HG03097 (cell line): ENCODE results near the gene PRKCD.

Experiments
- ATAC-seq: cut with Tn5 transposase; IDR thresholded peaks from one replicate; pipeline ENCODE4 v1.9.1; 2021; ENCODE audit not compliant: unreplicated experiment, low FRiP score

Gene PRKCD

DNA sequence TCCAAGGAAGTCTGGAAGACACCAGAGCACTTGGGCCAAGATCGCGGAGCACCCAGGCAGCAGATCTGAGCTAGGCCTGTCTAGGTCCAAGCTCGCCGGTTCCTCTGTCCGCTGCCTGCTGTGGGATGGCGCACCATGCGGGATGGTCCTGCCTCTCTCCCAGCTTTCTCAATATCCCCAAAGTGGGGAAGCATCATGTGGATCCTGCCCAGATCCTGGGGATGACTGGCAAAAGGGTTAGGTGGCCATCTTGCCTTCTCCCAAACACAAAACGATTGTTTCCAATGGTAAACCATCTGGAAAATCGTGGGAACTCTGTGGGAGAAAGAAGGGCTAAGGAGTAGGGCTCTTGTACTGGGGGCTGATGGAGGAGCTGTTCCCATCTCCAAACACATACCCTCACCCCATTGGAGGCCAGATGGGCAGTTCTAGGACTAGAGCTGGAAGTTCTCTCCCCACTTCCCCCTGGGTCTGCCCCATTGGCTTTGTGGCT lies 8.9 kb downstream of the PRKCD start:
- no peak for ATAC-seq

DNA sequence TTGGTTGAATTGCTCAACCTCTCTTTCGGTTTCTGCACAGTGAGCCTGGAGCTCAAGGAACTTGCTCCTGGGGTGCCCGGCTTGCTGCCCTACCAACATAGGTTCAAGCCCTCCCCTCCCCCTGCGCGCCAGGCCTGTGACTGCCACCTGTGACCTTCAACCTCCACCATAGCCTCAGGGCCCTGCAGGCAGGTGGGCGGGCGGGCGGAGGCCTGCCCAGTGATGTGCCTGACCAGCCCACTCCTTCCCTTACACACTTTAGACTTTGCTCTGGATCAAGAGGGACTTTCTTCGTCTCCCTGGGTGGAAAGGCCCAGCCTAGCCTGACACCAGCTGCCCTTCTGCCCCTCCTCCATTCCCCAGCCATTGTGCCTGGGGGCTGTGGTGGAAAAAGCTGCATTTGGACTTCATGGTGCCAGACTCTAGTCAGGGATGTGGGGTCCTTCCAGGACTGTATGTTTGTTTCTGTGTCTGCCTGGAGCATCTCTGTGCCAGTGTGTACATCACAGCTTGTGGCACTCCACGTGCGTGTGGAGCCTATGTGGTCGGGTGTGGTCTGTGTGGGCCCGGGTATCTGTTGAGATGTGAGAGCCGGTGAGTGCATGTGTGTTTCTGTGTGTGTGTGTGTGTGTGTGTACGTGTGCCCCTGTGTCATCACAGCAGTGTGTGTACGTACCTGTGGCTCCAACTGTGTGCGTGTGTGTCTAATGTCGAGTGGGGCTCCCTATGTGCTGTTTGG lies 9.5 kb downstream of the PRKCD start:
- ATAC-seq, result no peak

GRCh38 chr3:53171064-53171418 lies 10.0 kb downstream of the PRKCD start:
- ATAC-seq, result no peak

GRCh38 chr3:53171827-53172505 lies 11.0 kb downstream of the PRKCD start:
- no peak for ATAC-seq

DNA sequence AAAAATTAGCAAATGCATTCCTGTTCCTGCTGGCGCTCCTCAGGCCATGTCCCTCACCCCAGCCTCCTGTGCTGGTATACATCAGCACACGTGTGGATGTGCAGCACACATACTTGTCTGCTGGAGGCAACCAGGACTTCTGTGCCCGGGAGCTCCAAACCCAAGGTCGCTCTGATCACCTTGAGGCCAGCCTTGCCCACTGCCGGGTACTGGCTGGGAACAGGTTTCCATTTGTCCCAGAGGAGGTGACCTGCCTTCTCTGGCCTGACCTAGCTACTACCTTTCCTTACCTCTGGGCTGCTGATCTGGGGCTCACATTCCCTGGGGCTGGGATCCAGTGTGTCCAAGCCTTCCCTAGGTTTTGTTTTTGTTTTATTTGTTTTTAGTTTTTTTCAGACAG lies 12.1 kb downstream of the PRKCD start:
- ATAC-seq, result no peak

DNA sequence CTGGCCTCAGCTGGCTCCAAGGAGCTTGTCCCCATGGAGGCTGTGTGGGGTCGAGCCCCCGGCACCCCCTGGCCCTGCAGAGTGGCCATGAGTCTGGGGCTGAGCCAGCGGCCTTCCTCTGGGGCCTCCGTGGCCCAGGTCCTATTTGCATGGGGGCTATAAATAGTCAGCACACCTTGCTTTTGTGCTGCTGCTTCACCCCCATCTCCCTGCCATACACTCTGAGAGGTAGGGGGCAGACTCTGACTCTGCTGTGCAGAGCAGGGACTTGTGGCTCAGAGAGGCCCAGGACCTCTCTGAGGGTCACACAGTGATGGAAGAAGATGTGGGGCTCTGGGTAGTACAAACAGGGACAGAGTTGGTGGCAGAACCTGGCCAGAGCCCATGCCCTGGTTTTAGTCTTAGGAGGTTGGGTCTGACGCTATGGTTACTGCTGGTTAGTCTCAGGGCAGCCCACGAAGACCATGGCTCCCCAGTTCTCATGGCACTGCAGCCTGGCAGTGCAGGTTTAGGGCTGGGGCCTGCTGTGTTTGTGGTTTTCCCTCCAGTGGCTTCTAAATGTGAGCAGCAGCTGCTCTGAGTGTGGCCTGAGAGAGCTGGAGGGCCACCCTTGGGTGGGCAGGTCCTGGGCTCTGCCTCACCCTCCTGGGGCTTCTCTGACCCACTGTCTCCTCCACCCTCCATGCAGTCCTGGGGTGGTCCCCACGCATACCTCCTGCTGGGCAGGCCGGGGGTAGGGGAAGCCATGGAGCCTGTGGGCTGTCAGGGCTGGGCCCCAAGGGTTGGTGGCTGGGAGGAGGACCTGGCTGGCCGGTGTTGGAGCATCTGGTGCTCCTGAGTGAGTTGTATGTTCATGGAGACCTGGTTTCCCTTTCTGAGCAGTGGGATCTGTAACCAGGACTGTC lies 13.6 kb downstream of the PRKCD start:
- no peak for ATAC-seq

GRCh38 chr3:53175613-53176540 lies 14.9 kb downstream of the PRKCD start:
- ATAC-seq, result no peak

- ATAC-seq, result no peak
Measured at GRCh38 chr3:53178246-53178645, 17.2 kb downstream of the PRKCD start.

- no peak for ATAC-seq
Measured at GRCh38 chr3:53179580-53179979, 18.6 kb downstream of the PRKCD start.

DNA sequence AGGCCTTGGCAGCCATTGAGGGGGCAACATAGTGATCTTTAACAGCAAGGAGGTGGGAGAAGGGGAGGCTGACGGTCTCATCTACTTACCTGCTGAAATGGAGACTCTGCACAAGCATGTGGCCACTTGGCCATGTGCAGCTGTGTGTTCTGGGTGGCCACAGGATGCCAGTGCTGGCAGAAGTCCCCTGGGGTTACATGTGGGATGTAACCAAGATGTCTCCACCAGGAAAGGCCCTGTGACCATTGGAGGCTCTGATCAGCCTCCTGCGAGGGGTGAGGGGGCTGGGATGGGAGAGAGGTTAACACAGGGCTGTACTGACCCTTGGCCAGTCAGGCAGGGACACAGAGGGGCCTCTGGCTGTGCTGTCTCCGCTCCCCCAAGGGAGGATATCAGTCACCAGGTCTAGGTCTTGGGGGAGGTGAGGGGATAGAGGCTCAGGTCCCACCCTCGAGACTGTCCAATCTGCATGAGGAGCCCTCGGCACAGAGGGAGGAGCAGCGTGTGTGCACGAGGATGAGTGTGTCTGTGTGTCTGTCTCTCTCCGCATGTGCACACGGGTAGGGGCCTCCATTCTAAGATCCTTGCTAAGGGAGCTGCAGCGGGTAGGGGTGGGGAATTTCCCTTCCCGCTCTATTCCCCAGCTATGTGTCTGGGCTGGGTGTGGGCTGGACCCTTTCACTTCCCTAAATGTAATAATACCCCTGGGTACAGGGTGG lies 19.5 kb downstream of the PRKCD start:
- ATAC-seq, result peak; percentile 75

DNA sequence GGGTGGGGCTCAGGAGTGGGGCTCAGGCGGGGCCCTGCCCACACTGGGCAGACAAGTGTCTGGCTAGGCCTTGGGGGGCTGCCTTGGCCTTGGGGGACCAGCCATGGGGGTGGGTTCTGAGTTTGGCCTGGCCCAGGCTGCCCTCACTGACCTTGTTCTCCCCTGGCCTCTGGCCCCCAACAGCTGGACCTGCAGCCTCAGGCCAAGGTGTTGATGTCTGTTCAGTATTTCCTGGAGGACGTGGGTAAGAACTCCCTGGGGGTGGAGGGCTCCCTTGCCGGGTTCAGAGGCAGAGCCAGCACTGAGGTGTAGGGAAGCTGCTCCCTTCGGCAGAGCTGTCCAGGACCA lies 20.0 kb downstream of the PRKCD start:
- no peak for ATAC-seq

DNA sequence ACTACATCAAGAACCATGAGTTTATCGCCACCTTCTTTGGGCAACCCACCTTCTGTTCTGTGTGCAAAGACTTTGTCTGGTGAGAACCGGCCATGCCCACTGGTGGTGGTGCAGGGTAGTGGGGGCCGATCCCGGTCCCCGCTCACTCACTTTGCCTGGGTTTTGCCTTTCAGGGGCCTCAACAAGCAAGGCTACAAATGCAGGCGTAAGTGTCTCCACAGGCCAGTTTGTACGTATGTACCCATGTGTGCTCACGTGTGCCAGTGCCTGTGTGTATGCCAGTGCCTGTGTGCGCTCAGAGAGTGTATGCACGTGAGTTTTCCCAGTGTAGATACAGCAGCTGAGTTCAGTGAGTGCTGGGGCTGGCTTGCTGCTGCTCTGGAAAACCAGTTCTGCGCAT lies 20.5 kb downstream of the PRKCD start:
- ATAC-seq, result no peak

GRCh38 chr3:53182764-53183355 lies 21.9 kb downstream of the PRKCD start:
- no peak for ATAC-seq

- ATAC-seq, result no peak
Measured at GRCh38 chr3:53183514-53183913, 22.5 kb downstream of the PRKCD start.

- ATAC-seq, result no peak
Measured at GRCh38 chr3:53184701-53185100, 23.7 kb downstream of the PRKCD start.

DNA sequence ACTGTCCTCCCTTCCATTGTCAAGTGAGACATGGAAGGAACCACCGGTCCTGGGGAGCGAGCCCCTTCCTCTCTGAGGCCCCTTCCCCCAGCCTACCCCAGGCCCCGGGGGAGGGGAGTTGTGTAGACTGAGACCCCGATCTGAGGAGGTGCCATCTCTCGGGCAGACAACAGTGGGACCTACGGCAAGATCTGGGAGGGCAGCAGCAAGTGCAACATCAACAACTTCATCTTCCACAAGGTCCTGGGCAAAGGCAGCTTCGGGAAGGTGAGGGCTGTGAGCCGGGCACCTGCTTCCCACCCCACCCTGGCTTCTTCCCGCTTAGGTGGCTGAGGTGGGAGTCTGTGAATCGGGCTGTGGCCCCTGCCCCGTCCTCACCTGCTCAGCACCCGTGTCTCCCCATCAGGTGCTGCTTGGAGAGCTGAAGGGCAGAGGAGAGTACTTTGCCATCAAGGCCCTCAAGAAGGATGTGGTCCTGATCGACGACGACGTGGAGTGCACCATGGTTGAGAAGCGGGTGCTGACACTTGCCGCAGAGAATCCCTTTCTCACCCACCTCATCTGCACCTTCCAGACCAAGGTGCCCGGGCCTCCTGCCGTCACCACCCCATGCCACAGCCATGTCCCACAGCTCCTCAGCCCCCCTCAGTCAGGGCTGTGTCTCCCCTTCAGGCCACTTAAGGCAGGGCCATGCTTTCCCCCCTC lies 24.9 kb downstream of the PRKCD start:
- no peak for ATAC-seq

GRCh38 chr3:53186726-53187125 lies 25.7 kb downstream of the PRKCD start:
- ATAC-seq, result no peak

GRCh38 chr3:53187430-53187829 lies 26.4 kb downstream of the PRKCD start:
- no peak for ATAC-seq
